Neural cell (in vitro differentiated cells): ENCODE data around the gene SLN.

Experiments
- CTCF ChIP-seq: fragments of 450-650 bp; IDR thresholded peaks from 2 replicates; pipeline ENCODE4 v1.5.1; 2014; ENCODE audit warnings: antibody characterized with exemption, mild to moderate bottlenecking, moderate library complexity; ENCODE audit not compliant: poor library complexity, severe bottlenecking
- EP300 ChIP-seq: fragments of 450-650 bp; conservative IDR thresholded peaks from 2 replicates; pipeline ENCODE4 v1.6.1; 2014; ENCODE audit warnings: antibody characterized with exemption, mild to moderate bottlenecking, moderate library complexity; ENCODE audit not compliant: poor library complexity, severe bottlenecking
- SMC3 ChIP-seq: fragments of 450-650 bp; conservative IDR thresholded peaks from 2 replicates; pipeline ENCODE4 v1.6.1; 2014; ENCODE audit warnings: antibody characterized with exemption, mild to moderate bottlenecking, moderate library complexity; ENCODE audit not compliant: poor library complexity

- TF ChIP-seq EP300 (no peak), CTCF (no peak), SMC3 (no peak)
Observed at GRCh38 chr11:107659310-107659709, 52.5 kb downstream of the SLN start.
